Uterus (tissue), 2 donors: ENCODE results near the gene KHSRP.

Source experiments
- CTCF ChIP-seq, 4 experiments: fragments of 200-600 bp in 2 of 4; fragments of 450-650 bp in 2 of 4; sonication (generic) in 2 of 4; IDR thresholded peaks; one replicate each; pipeline ENCODE4 v1.5.1; 2016 to 2019; ENCODE audit warnings: antibody characterized with exemption in 4 of 4, mild to moderate bottlenecking in 2 of 4, moderate library complexity in 1 of 4
- POLR2A ChIP-seq, 2 donors: fragments of 450-650 bp; IDR thresholded peaks; one replicate each; pipeline ENCODE4 v1.6.1; 2016; ENCODE audit warnings: antibody characterized with exemption in 2 of 2, mild to moderate bottlenecking in 1 of 2, moderate library complexity in 1 of 2

GRCh38 chr19:6381030-6381750 is 43.4 kb downstream of the KHSRP start:
- TF ChIP-seq CTCF (IDR thresholded peaks at IDR 0.05), result no peak
- no peak for TF ChIP-seq POLR2A (IDR thresholded peaks at IDR 0.05)
